Epithelial cell of esophagus (primary cell): ENCODE measurements around the gene PRSS1.

Experiments
- DNase-seq: peaks from one replicate; pipeline ENCODE4 v3.0.0; 2010; ENCODE audit warnings: low read depth
- H3K4me3 ChIP-seq: 2 replicates; pipeline ENCODE4 v1.5.1; 2011; ENCODE audit warnings: mild to moderate bottlenecking, low read length, control low read depth
- CTCF ChIP-seq: IDR thresholded peaks from 2 replicates; pipeline ENCODE4 v1.5.1; 2011; ENCODE audit warnings: low read depth, mild to moderate bottlenecking, low read length, control low read depth, inconsistent platforms; ENCODE audit not compliant: insufficient read depth; ENCODE audit errors: missing control alignments

PRSS1 gene

GRCh38 chr7:142712617-142712957 is 36.7 kb upstream of the PRSS1 start:
- H3K4me3 ChIP-seq, result no peak overlapping the region
- no peak for DNase-seq
- no peak for TF ChIP-seq CTCF

- DNase-seq, result no peak
- TF ChIP-seq CTCF, result no peak
- H3K4me3 ChIP-seq, result no peak overlapping the region
These were observed 34.9 kb upstream of the PRSS1 start for GRCh38 chr7:142714375-142714774.

GRCh38 chr7:142716596-142716995 is 32.7 kb upstream of the PRSS1 start:
- H3K4me3 ChIP-seq, result no peak overlapping the region
- DNase-seq, result no peak
- no peak for TF ChIP-seq CTCF

GRCh38 chr7:142717453-142717852 is 31.8 kb upstream of the PRSS1 start:
- no peak overlapping the region for H3K4me3 ChIP-seq
- no peak for DNase-seq
- TF ChIP-seq CTCF, result no peak

- TF ChIP-seq CTCF, result no peak
- no peak for DNase-seq
- no peak overlapping the region for H3K4me3 ChIP-seq
These were observed 31.0 kb upstream of the PRSS1 start for GRCh38 chr7:142718313-142718712.

- no peak for TF ChIP-seq CTCF
- DNase-seq, result no peak
- no peak overlapping the region for H3K4me3 ChIP-seq
These were observed 29.0 kb upstream of the PRSS1 start for GRCh38 chr7:142720172-142720773.

DNA sequence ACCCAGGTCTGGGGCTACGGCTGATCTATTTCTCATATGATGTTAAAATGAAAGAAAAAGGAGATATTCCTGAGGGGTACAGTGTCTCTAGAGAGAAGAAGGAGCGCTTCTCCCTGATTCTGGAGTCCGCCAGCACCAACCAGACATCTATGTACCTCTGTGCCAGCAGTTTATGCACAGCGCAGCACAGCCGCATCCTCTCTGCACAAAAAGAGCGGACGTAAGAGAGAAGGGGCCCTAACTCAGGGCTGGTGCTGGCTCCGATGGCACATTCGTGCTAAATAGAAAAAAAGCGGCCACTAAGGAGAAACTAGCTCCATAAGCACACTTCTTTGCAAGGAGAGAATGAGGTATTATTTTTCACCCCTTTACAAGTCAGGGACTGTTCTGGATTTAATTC is 28.3 kb upstream of the PRSS1 start:
- no peak for TF ChIP-seq CTCF
- no peak overlapping the region for H3K4me3 ChIP-seq
- DNase-seq, result no peak
